Ovary (tissue), 9 donors: Measurements from ENCODE around the gene EXOC2. TPM values are rescaled to one million over a fixed set of nuclear protein-coding genes. Genes with fewer than 3 reads are reported as not detected.

Experiments
- DNase-seq, 5 donors: peaks; one replicate each; pipeline ENCODE4 v3.0.0-alpha.2; 2019 to 2020
- H3K27ac ChIP-seq, 2 donors: fragments of 200-600 bp; one replicate each; pipeline versions ENCODE4 v1.5.1 to v1.8.0; 2019 to 2022
- H3K27me3 ChIP-seq: fragments of 200-600 bp; one replicate; pipeline ENCODE4 v1.8.0; 2022
- H3K36me3 ChIP-seq: fragments of 200-600 bp; sonication (generic); one replicate; pipeline ENCODE4 v1.5.1; 2019
- H3K4me1 ChIP-seq: one replicate; pipeline ENCODE4 v1.8.1; 2013; ENCODE audit warnings: mild to moderate bottlenecking, moderate library complexity; ENCODE audit not compliant: insufficient read depth
- H3K4me3 ChIP-seq: fragments of 200-600 bp; sonication (generic); one replicate; pipeline ENCODE4 v1.5.1; 2017
- H3K9me3 ChIP-seq, 2 donors: fragments of 200-600 bp in 1 of 2; sonication (generic) in 1 of 2; one replicate each; pipeline versions ENCODE4 v1.5.1 to v1.8.1; 2013 to 2019; ENCODE audit warnings: mild to moderate bottlenecking in 1 of 2, moderate library complexity in 1 of 2
- EP300 ChIP-seq: sonication (generic); formaldehyde crosslinking; IDR thresholded peaks from one replicate; pipeline ENCODE4 v1.6.1; 2017; ENCODE audit warnings: antibody characterized with exemption
- POLR2A ChIP-seq: fragments of 450-650 bp; IDR thresholded peaks from one replicate; pipeline ENCODE4 v1.6.1; 2017; ENCODE audit warnings: antibody characterized with exemption, mild to moderate bottlenecking, moderate library complexity
- WGBS, 3 donors: extraction: QIAGEN DNeasy Blood & Tissue Kit in 1 of 3; methylation state at CpG; one replicate each; pipeline versions ENCODE4 v1.1.5 to v1.1.7; 2013 to 2017; 5-methylcytosine and 5-hydroxymethylcytosine counted together
- intact Hi-C, 4 donors: fragments of 100-400 bp; cut with DNase I; formaldehyde crosslinking; loops; one replicate each; pipeline versions ENCODE4 v1.11.0 to v1.15.1; 2022 to 2023
- polyA plus RNA-seq, 2 donors: library from polyadenylated mRNA; stranded (reverse); fragments of 200-250 nt in 1 of 2; fragments of 350-450 nt in 1 of 2; fragmentation: Illumina TruSeq in 1 of 2; extraction: RNeasy Lipid Tissue Mini Kit (QIAGEN cat#74804) in 1 of 2; gene quantifications; one replicate each; pipeline ENCODE4 v1.2.3, GENCODE V29; 2013 to 2014
- total RNA-seq, 7 donors: library from RNA; depleted of rRNA in 2 of 7; stranded (reverse); fragments of >200 nt in 2 of 7; fragmentation: NEBNext Ultra II Directional in 3 of 7; extraction: Animal tissue kit (Norgen Biotek cat#: 25700) in 3 of 7; gene quantifications; one replicate each; pipeline versions ENCODE4 v1.1.0 to v1.2.4, GENCODE V29; 2016 to 2023
- TF ChIP-seq, protein P1 (sequence below), 3 donors: fragments of 450-650 bp in 2 of 3; fragments of 200-600 bp in 1 of 3; IDR thresholded peaks; one replicate each; pipeline versions ENCODE4 v1.5.1 to v1.8.0; 2016 to 2022; ENCODE audit warnings: antibody characterized with exemption in 3 of 3, mild to moderate bottlenecking in 1 of 3
- donor health status: DM: no; HTN: no; CAD: no; lungs with moderate emphysema.
- donor health status: DM: no; HTN: no; CAD: no.
- donor health status: Bipolar disorder and iron deficiency.
- donor health status: DM: yes; HTN: yes; CAD: no.
- donor health status: DM: no; HTN: no; CAD: no.
- donor health status: DM: yes; HTN: yes; CAD: no.

EXOC2 gene
- total and polyA plus RNA-seq, 9 donors: 7.5 to 17.3 (median 14.2) TPM

GRCh38 chr6:617456-618100, 75.4 kb downstream of the EXOC2 start:
- Histone ChIP-seq H3K4me1 (no peaks in the 10 kb centered on the region), H3K27ac (no peak overlapping the region), H3K27me3 (no peaks in the 10 kb centered on the region), H3K4me3 (no peak overlapping the region), H3K9me3 (no peaks in the 10 kb centered on the region), H3K36me3 (no peaks in the 10 kb centered on the region)
- TF ChIP-seq EP300 (no peak), POLR2A (no peak)
- TF ChIP-seq, protein P1, sequence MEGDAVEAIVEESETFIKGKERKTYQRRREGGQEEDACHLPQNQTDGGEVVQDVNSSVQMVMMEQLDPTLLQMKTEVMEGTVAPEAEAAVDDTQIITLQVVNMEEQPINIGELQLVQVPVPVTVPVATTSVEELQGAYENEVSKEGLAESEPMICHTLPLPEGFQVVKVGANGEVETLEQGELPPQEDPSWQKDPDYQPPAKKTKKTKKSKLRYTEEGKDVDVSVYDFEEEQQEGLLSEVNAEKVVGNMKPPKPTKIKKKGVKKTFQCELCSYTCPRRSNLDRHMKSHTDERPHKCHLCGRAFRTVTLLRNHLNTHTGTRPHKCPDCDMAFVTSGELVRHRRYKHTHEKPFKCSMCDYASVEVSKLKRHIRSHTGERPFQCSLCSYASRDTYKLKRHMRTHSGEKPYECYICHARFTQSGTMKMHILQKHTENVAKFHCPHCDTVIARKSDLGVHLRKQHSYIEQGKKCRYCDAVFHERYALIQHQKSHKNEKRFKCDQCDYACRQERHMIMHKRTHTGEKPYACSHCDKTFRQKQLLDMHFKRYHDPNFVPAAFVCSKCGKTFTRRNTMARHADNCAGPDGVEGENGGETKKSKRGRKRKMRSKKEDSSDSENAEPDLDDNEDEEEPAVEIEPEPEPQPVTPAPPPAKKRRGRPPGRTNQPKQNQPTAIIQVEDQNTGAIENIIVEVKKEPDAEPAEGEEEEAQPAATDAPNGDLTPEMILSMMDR (IDR thresholded peaks at IDR 0.05): no peak
- intact Hi-C loops: no loop called here
- DNase-seq: no peak
- WGBS, 3 donors: 93 to 94% (median 93%) methylated on average over 11 of the region's 11 CpGs

GRCh38 chr6:613981-614380, 79.0 kb downstream of the EXOC2 start:
- no peak for DNase-seq
- WGBS, 3 donors: 83 to 86% (median 84%) methylated on average over 7 of the region's 7 CpGs
- H3K4me1 ChIP-seq: no peaks in the 10 kb centered on the region
- H3K9me3 ChIP-seq: no peaks in the 10 kb centered on the region
- no peak for TF ChIP-seq POLR2A
- TF ChIP-seq, protein P1 (IDR thresholded peaks at IDR 0.05): no peak
- TF ChIP-seq EP300: no peak
- H3K4me3 ChIP-seq: no peak overlapping the region
- no peaks in the 10 kb centered on the region for H3K36me3 ChIP-seq
- H3K27me3 ChIP-seq: no peaks in the 10 kb centered on the region
- intact Hi-C loops: no loop called here
- H3K27ac ChIP-seq: no peak overlapping the region

DNA sequence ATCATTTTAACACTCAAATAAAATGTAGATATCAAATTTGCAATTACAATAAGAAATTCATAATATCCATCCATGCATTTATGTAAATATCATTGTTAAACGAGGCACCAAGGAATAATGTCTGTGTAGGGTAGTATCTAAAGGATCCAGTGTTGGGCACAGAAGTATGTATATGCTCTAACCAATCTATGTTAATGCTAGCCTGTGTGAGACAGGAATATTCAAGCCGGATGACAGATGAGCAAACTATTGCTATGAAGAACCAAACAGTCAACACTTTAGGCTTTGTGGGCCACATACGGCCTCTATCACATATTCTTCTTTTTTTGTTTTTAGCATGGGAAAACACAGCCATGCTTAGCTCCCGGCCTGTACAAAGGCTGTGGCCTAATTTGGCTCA, 81.0 kb downstream of the EXOC2 start:
- Histone ChIP-seq H3K4me1 (no peaks in the 10 kb centered on the region), H3K27me3 (no peaks in the 10 kb centered on the region), H3K9me3 (no peaks in the 10 kb centered on the region), H3K4me3 (no peak overlapping the region), H3K36me3 (no peaks in the 10 kb centered on the region), H3K27ac (no peak overlapping the region)
- no peak for TF ChIP-seq POLR2A
- TF ChIP-seq, protein P1 (IDR thresholded peaks at IDR 0.05): no peak
- no peak for TF ChIP-seq EP300
- no peak for DNase-seq
- WGBS, 3 donors: 52 to 64% (median 57%) methylated on average over 4 of the region's 4 CpGs
- intact Hi-C loops: no loop called here

DNA sequence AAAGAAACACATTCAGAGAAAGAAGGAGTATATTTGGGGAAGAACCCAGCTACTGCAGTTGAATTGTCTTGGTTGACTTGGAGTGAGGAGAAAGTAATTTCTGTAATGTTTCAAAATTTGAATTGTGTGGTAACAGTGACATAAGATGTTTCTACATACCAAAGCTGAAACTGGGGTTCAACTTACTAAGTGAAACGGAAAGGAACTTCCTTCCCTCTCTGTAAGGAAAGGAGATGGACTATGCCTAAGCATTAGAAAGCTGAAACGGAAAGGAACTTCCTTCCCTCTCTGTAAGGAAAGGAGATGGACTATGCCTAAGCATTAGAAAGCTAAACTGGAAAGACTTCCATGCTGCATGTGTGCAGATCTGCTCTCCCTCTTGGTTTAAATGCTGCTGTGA, 82.1 kb downstream of the EXOC2 start:
- Histone ChIP-seq H3K27ac (no peak overlapping the region), H3K4me1 (no peaks in the 10 kb centered on the region), H3K4me3 (no peak overlapping the region), H3K9me3 (no peaks in the 10 kb centered on the region), H3K27me3 (no peaks in the 10 kb centered on the region), H3K36me3 (no peaks in the 10 kb centered on the region)
- TF ChIP-seq EP300 (no peak), POLR2A (no peak)
- TF ChIP-seq, protein P1 (IDR thresholded peaks at IDR 0.05): no peak
- intact Hi-C loops: no loop called here
- 58 to 79% (median 72%) methylated on average over 2 of the region's 2 CpGs for WGBS, 3 donors
- DNase-seq: no peak
